ENCODE data around the gene LRRC8B.

The LRRC8B gene

DNA sequence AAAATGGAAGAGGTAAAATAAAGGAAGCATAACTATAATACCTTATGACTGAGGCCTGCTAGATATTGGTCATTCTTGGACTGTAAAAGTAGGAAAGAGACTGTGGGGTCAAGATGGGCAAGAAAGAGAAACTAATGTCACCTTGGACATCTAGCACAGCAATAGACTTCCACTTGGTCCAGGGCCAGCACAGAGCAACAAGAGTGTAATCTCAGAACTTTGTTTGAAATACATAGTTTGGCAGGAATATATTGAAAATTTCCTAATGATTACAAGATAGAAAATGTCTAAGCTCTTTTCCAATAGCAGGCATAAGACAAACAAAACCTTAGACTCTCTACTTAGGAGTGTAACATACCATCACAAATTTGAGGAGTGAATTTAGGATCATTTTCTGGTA lies 112.9 kb downstream of the LRRC8B start:
- DNase-seq = no peak

DNA sequence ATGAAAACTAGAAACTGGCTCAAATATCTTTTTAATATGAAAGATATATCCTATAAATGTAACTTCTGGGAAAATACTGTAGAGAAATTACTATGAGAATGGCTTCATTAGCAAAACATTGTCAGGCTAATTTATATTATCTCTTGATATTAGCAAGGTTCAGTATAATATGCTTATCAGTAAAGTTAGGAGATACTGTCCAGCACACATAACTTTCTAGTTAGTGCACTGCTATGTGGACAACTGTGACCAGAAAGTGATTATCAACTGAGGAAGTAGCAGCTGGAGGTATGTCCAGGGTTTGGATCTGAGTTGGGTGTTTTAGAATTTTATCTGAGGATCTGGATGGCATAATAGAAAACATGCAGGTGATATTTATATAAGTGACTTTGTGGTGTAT lies 115.8 kb downstream of the LRRC8B start:
- DNase-seq = no peak

DNA sequence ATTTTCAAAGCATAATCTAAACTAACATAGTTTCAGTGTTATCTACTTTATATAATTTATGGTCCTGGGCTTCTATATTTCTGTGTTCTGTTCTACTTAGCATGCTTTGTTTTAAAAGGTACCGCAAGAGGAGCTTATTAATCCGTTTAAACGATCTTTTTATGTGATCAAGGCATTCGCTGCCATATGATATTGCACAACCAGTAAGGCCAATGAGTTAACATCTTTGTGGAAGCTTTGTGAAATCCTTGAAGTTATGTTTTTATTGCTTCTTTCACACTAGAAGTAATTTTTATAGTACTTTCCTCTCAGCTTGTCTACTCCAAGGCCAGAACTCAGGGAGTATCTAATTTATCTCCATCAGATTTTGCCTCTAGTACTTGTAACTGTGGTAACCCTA lies 117.2 kb downstream of the LRRC8B start:
- DNase-seq = no peak

DNA sequence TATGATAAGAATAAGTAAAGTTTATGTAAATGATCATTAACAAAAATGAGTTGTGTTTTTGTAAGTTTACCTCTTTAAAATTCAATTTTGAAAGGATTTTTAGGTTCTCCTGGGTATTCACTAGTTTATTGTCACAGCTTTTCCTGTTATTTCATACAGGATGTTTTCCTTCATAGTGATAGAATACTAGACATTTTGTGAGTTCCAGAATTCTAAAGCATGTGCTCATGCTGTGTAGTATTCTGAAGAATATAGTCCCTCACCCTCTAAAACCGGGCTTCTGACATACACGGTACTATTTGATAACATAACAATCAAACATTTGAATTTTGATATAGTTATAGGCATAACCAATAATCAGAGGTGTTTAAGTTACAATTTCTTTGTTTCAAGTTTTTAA lies 118.9 kb downstream of the LRRC8B start:
- no peak for DNase-seq

DNA sequence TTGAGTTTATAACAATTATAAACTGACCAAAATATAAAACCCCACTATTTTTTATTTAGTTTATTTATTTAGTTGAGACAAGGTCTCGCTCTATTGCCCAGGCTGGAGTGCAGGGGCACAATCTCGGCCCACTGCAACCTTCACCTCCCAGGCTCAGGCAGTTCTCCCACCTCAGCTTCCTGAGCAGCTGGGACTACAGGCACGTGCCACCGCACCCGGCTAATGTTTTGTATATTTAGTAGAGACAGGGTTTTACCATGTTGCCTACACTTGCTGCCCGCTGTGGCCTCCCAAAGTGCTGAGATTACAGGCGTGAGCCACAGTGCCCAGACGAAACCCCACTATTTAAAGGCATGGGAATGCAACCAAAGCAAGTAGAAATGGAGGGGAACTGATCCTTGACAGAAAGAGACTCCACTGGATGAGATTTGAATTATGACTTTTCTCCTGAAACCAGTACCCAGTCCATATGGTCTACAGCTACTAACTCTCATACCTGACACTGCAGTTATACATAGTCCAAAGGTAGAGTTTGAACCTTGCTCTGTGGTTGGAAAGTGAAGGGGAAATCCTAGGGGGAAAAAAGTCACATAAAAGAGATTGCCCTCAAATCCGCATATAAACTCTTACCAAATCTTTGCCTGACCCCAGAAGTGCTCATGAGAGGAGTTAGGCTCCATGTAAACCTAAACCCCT lies 119.6 kb downstream of the LRRC8B start:
- DNase-seq = no peak

DNA sequence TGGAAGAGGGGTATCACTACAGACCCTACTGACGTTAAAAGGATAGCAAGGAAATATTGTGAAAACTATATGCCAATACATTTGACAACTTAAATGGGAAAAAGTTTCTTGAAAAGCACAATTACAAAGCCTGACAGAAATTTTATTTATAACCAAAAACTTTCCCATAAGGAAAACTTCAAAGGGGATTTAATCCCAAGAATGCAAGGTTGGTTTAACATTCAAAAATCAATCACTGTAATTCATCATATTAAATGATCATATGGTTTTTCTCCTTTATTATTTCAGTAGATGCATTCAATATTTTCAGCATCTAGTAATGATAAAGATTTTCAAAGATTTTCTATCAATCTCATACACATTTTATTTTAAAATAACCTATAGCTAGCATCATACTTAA lies 121.6 kb downstream of the LRRC8B start:
- no peak for DNase-seq

All from NCI-H446 treated with DMSO at 0.1 percent for 48 hours (cell line).